Progenitor cell of endocrine pancreas (in vitro differentiated cells): ENCODE results near the gene NPL. TPM values are rescaled to one million over a fixed set of nuclear protein-coding genes. Genes with fewer than 3 reads are reported as not detected.
A peak's percentile ranks its signal among the peaks of the same experiment; 100 is the strongest.

Experiments used
- DNase-seq: peaks from one replicate; pipeline ENCODE4 v3.0.0; 2021; ENCODE audit warnings: low spot score; ENCODE audit not compliant: unreplicated experiment
- H3K27ac Mint-ChIP-seq: 2 replicates; pipeline ENCODE4 v1.8.0; 2021; ENCODE audit warnings: mild to moderate bottlenecking, moderate library complexity, mixed read lengths
- H3K27me3 Mint-ChIP-seq: 2 replicates; pipeline ENCODE4 v1.8.0; 2021; ENCODE audit warnings: mixed read lengths
- H3K36me3 Mint-ChIP-seq: 2 replicates; pipeline ENCODE4 v1.8.0; 2022; ENCODE audit warnings: mixed read lengths; ENCODE audit not compliant: insufficient read depth
- H3K4me1 Mint-ChIP-seq: 2 replicates; pipeline ENCODE4 v1.8.0; 2021; ENCODE audit warnings: low read depth, mixed read lengths
- H3K4me3 Mint-ChIP-seq: 2 replicates; pipeline ENCODE4 v1.8.0; 2021; ENCODE audit warnings: low read depth, mild to moderate bottlenecking, moderate library complexity, mixed read lengths
- H3K9me3 Mint-ChIP-seq: 2 replicates; pipeline ENCODE4 v1.8.0; 2021; ENCODE audit warnings: low read depth, mixed read lengths
- CTCF ChIP-seq: fragments of 200-600 bp; sonication (generic); IDR thresholded peaks from one replicate; pipeline ENCODE4 v1.5.0; 2021; ENCODE audit warnings: antibody characterized with exemption, mild to moderate bottlenecking; ENCODE audit not compliant: unreplicated experiment
- total RNA-seq: library from RNA; stranded (reverse); gene quantifications from 2 replicates; pipeline ENCODE4 v1.2.1, GENCODE V29; 2021

NPL gene
- total RNA-seq, 1 donor from 2014 or later: 2.0 TPM

GRCh38 chr1:182855911-182856310 is 66.3 kb downstream of the NPL start:
- no peak for TF ChIP-seq CTCF
- Mint-ChIP-seq H3K4me1 (peaks cover 1% of the 10 kb centered on the region), H3K9me3 (no peaks in the 10 kb centered on the region), H3K4me3 (no peak overlapping the region), H3K36me3 (peaks cover 48% of the 10 kb centered on the region), H3K27me3 (no peaks in the 10 kb centered on the region), H3K27ac (peak overlapping the region; percentile 80)
- no peak for DNase-seq

- no peak for TF ChIP-seq CTCF
These were observed 67.6 kb downstream of the NPL start for GRCh38 chr1:182857212-182857611.

GRCh38 chr1:182860658-182861057 is 71.1 kb downstream of the NPL start:
- DNase-seq: no peak
- H3K27me3 Mint-ChIP-seq: no peaks in the 10 kb centered on the region
- TF ChIP-seq CTCF: no peak
- peaks cover 1% of the 10 kb centered on the region for H3K4me1 Mint-ChIP-seq
- no peak overlapping the region for H3K4me3 Mint-ChIP-seq
- H3K9me3 Mint-ChIP-seq: no peaks in the 10 kb centered on the region
- H3K36me3 Mint-ChIP-seq: peaks cover 50% of the 10 kb centered on the region
- peak overlapping the region; percentile 45 for H3K27ac Mint-ChIP-seq

More at GRCh38 chr1:182857212-182857611, 67.6 kb downstream of the NPL start:
- no peaks in the 10 kb centered on the region for H3K9me3 Mint-ChIP-seq
- H3K4me1 Mint-ChIP-seq: peaks cover 1% of the 10 kb centered on the region
- no peak overlapping the region for H3K4me3 Mint-ChIP-seq
- no peak overlapping the region for H3K27ac Mint-ChIP-seq
- DNase-seq: no peak
- peaks cover 49% of the 10 kb centered on the region for H3K36me3 Mint-ChIP-seq
- no peaks in the 10 kb centered on the region for H3K27me3 Mint-ChIP-seq

GRCh38 chr1:182861994-182862393 is 72.4 kb downstream of the NPL start:
- no peak for TF ChIP-seq CTCF
- H3K4me3 Mint-ChIP-seq: no peak overlapping the region
- peaks cover 56% of the 10 kb centered on the region for H3K36me3 Mint-ChIP-seq
- no peaks in the 10 kb centered on the region for H3K27me3 Mint-ChIP-seq
- no peaks in the 10 kb centered on the region for H3K9me3 Mint-ChIP-seq
- H3K4me1 Mint-ChIP-seq: peaks cover 1% of the 10 kb centered on the region
- no peak overlapping the region for H3K27ac Mint-ChIP-seq
- DNase-seq: no peak

GRCh38 chr1:182862827-182863226 is 73.3 kb downstream of the NPL start:
- Mint-ChIP-seq H3K36me3 (peaks cover 59% of the 10 kb centered on the region), H3K27me3 (no peaks in the 10 kb centered on the region), H3K27ac (no peak overlapping the region), H3K4me1 (no peaks in the 10 kb centered on the region), H3K9me3 (no peaks in the 10 kb centered on the region), H3K4me3 (no peak overlapping the region)
- no peak for TF ChIP-seq CTCF
- no peak for DNase-seq
